ENCODE measurements around the gene LPAR2. TPM values are rescaled to one million over a fixed set of nuclear protein-coding genes. Genes with fewer than 3 reads are reported as not detected.

LPAR2 gene
- total and polyA plus RNA-seq, 10 of the 15 experiments (the other 5 are each of a cell fraction or from before 2014, with no cell fraction given) = 0.98 to 23.8 (median 10.2) TPM

DNA sequence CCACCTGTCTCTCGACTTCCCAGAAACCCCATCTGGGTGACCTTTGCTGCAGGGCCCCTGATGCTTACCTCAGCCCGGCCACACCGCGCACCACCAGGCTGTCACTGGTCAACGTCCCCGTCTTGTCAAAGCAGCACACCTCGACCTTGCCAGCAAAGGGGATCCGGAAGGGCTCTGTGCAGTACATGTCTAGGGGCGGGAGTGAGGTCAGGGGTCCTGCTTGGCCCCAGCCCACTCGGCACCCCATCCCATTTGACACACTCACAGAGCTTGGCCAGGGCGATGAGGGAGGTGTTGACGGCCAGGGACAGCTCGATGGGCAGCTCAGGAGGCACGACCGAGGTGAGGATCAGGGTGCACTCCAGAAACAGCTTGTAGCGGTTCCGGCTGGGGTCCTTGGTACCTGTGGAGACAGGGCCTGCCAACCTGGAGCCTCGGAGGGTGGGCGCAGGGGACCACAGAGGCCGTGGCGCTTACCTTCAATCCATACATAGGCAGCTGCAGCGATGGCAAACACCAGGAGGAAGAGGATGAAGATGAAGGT, 27.1 kb upstream of the LPAR2 start:
- FAIRE-seq (no peak), ATAC-seq (no peak), DNase-seq (ENCODE audit: low read depth, low spot score) (no peak)
- Histone ChIP-seq H4K20me1 (ENCODE audit: control insufficient read depth, insufficient read depth) (no peaks in the 10 kb centered on the region), H3K9me3 (replicated peaks; ENCODE audit: control insufficient read depth, insufficient read depth, low read length) (no peaks in the 10 kb centered on the region), H3K79me2 (ENCODE audit: control insufficient read depth, insufficient read depth, low read length) (peaks cover 8% of the 10 kb centered on the region), H3K4me3 (no peak overlapping the region), H3K27ac (ENCODE audit: control insufficient read depth, insufficient read depth) (no peak overlapping the region), H3K9ac (ENCODE audit: control insufficient read depth, insufficient read depth, low read length) (no peak overlapping the region), H3K4me2 (ENCODE audit: control insufficient read depth, insufficient read depth) (no peak overlapping the region), H3K27me3 (replicated peaks in 1 of 2; ENCODE audit: control insufficient read depth in 2 of 2, insufficient read depth in 2 of 2, low read length in 1 of 2) (no peaks in the 10 kb centered on the region), H3K4me1 (ENCODE audit: control insufficient read depth, insufficient read depth, low read length) (no peaks in the 10 kb centered on the region), H2AFZ (ENCODE audit: control insufficient read depth, low read depth, low read length) (no peak overlapping the region), H3K36me3 (ENCODE audit: control insufficient read depth in 2 of 2, insufficient read depth in 2 of 2, low read length in 1 of 2) (peaks cover 59 to 79% of the 10 kb centered on the region in 2 experiments)
- intact Hi-C loops (cut with micrococcal nuclease; ENCODE audit: unreplicated experiment) = no loop called here
- ChIA-PET SMC1A (ENCODE audit: uncharacterized antibody, unreplicated experiment) (interaction anchor here (1.0 kb wide), 1 partner anchor 64 kb away, joined by 3 read pairs; no protein-coding TSS in a partner anchor), CTCF (no interaction called here), POLR2A (no interaction called here), RAD21 (ENCODE audit: unreplicated experiment) (no interaction called here)
- in situ Hi-C loops (cut with MboI) = no loop called here
- WGBS (ENCODE audit: insufficient coverage, insufficient replicate concordance, low lambda C conversion rate, missing lambda C conversion rate) = 99% methylated on average over 20 of the region's 22 CpGs
- TF ChIP-seq, protein P1, sequence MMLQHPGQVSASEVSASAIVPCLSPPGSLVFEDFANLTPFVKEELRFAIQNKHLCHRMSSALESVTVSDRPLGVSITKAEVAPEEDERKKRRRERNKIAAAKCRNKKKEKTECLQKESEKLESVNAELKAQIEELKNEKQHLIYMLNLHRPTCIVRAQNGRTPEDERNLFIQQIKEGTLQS (IDR thresholded peaks at IDR 0.05; ENCODE audit: borderline replicate concordance, extremely low read depth, low read depth, low read length) = no peak
- no peak for TF ChIP-seq NR2F1 (conservative IDR thresholded peaks at IDR 0.05)
- TF ChIP-seq, protein P2, sequence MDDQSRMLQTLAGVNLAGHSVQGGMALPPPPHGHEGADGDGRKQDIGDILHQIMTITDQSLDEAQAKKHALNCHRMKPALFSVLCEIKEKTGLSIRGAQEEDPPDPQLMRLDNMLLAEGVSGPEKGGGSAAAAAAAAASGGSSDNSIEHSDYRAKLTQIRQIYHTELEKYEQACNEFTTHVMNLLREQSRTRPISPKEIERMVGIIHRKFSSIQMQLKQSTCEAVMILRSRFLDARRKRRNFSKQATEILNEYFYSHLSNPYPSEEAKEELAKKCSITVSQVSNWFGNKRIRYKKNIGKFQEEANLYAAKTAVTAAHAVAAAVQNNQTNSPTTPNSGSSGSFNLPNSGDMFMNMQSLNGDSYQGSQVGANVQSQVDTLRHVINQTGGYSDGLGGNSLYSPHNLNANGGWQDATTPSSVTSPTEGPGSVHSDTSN (IDR thresholded peaks at IDR 0.05; ENCODE audit: insufficient replicate concordance, low read depth, low read length) = no peak
- TF ChIP-seq, protein P3, sequence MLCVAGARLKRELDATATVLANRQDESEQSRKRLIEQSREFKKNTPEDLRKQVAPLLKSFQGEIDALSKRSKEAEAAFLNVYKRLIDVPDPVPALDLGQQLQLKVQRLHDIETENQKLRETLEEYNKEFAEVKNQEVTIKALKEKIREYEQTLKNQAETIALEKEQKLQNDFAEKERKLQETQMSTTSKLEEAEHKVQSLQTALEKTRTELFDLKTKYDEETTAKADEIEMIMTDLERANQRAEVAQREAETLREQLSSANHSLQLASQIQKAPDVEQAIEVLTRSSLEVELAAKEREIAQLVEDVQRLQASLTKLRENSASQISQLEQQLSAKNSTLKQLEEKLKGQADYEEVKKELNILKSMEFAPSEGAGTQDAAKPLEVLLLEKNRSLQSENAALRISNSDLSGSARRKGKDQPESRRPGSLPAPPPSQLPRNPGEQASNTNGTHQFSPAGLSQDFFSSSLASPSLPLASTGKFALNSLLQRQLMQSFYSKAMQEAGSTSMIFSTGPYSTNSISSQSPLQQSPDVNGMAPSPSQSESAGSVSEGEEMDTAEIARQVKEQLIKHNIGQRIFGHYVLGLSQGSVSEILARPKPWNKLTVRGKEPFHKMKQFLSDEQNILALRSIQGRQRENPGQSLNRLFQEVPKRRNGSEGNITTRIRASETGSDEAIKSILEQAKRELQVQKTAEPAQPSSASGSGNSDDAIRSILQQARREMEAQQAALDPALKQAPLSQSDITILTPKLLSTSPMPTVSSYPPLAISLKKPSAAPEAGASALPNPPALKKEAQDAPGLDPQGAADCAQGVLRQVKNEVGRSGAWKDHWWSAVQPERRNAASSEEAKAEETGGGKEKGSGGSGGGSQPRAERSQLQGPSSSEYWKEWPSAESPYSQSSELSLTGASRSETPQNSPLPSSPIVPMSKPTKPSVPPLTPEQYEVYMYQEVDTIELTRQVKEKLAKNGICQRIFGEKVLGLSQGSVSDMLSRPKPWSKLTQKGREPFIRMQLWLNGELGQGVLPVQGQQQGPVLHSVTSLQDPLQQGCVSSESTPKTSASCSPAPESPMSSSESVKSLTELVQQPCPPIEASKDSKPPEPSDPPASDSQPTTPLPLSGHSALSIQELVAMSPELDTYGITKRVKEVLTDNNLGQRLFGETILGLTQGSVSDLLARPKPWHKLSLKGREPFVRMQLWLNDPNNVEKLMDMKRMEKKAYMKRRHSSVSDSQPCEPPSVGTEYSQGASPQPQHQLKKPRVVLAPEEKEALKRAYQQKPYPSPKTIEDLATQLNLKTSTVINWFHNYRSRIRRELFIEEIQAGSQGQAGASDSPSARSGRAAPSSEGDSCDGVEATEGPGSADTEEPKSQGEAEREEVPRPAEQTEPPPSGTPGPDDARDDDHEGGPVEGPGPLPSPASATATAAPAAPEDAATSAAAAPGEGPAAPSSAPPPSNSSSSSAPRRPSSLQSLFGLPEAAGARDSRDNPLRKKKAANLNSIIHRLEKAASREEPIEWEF (IDR thresholded peaks at IDR 0.05; ENCODE audit: insufficient replicate concordance, low read depth, low read length) = no peak
- no TSS peak for BruUV-seq (replicated peaks)

All from GM12878 (cell line).